ENCODE results near the gene HNRNPU. TPM values are rescaled to one million over a fixed set of nuclear protein-coding genes. Genes with fewer than 3 reads are reported as not detected.

HNRNPU gene
- total and polyA plus RNA-seq, 2 of the 13 experiments (the other 11 are each of a cell fraction or from before 2014, with no cell fraction given) = 101 to 508 TPM

- TF ChIP-seq RERE (CRISPR knock-in tag; IDR thresholded peaks at IDR 0.05; ENCODE audit: low read depth) (no peak), ZNF281 (CRISPR knock-in tag; IDR thresholded peaks at IDR 0.05; ENCODE audit: borderline replicate concordance) (peak; percentile 53; the same call in 1 of the 2 replicates), PHF8 (CRISPR knock-in tag; IDR thresholded peaks at IDR 0.05) (peak; percentile 26; the same call in 1 of the 2 replicates), TEAD2 (CRISPR knock-in tag; IDR thresholded peaks at IDR 0.05) (0 out of 2 replicates have a peak, but pooled peaks have one; percentile 66), CHD4 (IDR thresholded peaks at IDR 0.05; ENCODE audit: borderline replicate concordance, low read length) (no peak), HNF4G (IDR thresholded peaks at IDR 0.05; ENCODE audit: borderline replicate concordance, low read depth, low read length) (peak; percentile 82), HNF4G (CRISPR knock-in tag; IDR thresholded peaks at IDR 0.05; ENCODE audit: borderline replicate concordance, low read depth) (peak; percentile 88; the same call in 1 of the 2 replicates), ZMAT5 (CRISPR knock-in tag; IDR thresholded peaks at IDR 0.05; ENCODE audit: borderline replicate concordance, low read depth) (0 out of 2 replicates have a peak, but pooled peaks have one; percentile 72), ZNF275 (CRISPR knock-in tag; IDR thresholded peaks at IDR 0.05; ENCODE audit: borderline replicate concordance) (peak; percentile 32; the same call in 1 of the 2 replicates), ZNF543 (CRISPR knock-in tag; IDR thresholded peaks at IDR 0.05) (peak; percentile 84; the same call in 1 of the 2 replicates), ZNF746 (CRISPR knock-in tag; IDR thresholded peaks at IDR 0.05) (peak; percentile 98), SIN3A (IDR thresholded peaks at IDR 0.05; ENCODE audit: borderline replicate concordance, low read depth, low read length) (peak; percentile 27; the same call in 1 of the 2 replicates)
Observed at GRCh38 chr1:244834543-244835275, 29.6 kb downstream of the HNRNPU start (continued).

Measured in HepG2 (cell line).